ENCODE data around the gene PPP4R4. TPM values are rescaled to one million over a fixed set of nuclear protein-coding genes. Genes with fewer than 3 reads are reported as not detected.

Gene PPP4R4
- total RNA-seq, 1 experiment from 2014 or later, result not detected

DNA sequence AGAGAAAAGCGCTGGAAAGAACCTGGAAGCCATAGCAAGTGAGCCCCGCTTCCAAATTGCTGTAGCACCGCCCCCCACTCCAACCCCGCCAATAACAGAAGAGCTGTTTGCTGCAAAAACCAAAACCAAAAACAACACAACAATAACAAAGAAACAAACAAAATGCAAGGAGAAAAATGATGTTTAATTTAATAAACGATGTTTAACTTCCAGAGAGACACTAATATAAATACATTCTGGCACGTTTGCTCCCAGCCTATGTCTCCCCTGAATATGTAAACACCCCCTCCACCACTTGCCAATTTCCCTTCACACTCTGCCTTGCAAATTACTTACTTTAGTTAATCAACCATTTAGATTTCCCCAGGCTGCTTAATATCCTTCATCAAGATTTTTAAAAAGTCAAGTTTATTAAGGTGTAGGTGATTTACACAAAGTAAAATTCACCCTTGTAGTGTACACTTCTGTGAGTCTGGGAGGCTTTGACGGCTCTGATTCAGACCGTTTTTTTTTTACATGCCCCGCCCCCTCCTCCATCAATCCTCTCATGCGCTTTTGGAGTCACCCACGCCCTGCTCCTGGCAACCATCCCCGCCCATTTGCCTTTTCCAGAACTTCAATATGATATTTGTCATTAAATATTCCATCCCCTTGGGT lies 44.2 kb upstream of the PPP4R4 start:
- Histone ChIP-seq H3K36me3 (ENCODE audit: low read depth) (no peaks in the 10 kb centered on the region), H3K4me2 (peak overlapping the region; percentile 78), H3K4me1 (replicated peaks; ENCODE audit: insufficient read depth) (0 out of 2 replicates have a peak, but pooled peaks cover 4% of the 10 kb centered on the region), H3F3A (ENCODE audit: insufficient read depth, low read depth) (no peaks in the 10 kb centered on the region), H3K79me2 (ENCODE audit: low read depth) (no peaks in the 10 kb centered on the region), H2AFZ (0 out of 2 replicates have a peak overlapping the region, but pooled peaks have one; percentile 44), H3K9me2 (ENCODE audit: insufficient read depth) (no peaks in the 10 kb centered on the region), H3K9me3 (ENCODE audit: insufficient read depth, low read depth) (no peaks in the 10 kb centered on the region), H3K27me3 (ENCODE audit: insufficient read depth, low read depth) (no peaks in the 10 kb centered on the region), H3K27ac (no peak overlapping the region), H3K4me3 (peak overlapping the region; percentile 49; the same call in 1 of the 2 replicates), H4K20me1 (ENCODE audit: insufficient read depth) (no peaks in the 10 kb centered on the region)
- no peak for TF ChIP-seq EZH2 (IDR thresholded peaks at IDR 0.05; ENCODE audit: low read depth)
- TF ChIP-seq, protein P1, sequence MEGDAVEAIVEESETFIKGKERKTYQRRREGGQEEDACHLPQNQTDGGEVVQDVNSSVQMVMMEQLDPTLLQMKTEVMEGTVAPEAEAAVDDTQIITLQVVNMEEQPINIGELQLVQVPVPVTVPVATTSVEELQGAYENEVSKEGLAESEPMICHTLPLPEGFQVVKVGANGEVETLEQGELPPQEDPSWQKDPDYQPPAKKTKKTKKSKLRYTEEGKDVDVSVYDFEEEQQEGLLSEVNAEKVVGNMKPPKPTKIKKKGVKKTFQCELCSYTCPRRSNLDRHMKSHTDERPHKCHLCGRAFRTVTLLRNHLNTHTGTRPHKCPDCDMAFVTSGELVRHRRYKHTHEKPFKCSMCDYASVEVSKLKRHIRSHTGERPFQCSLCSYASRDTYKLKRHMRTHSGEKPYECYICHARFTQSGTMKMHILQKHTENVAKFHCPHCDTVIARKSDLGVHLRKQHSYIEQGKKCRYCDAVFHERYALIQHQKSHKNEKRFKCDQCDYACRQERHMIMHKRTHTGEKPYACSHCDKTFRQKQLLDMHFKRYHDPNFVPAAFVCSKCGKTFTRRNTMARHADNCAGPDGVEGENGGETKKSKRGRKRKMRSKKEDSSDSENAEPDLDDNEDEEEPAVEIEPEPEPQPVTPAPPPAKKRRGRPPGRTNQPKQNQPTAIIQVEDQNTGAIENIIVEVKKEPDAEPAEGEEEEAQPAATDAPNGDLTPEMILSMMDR (conservative IDR thresholded peaks at IDR 0.05), result no peak
- ChIA-PET POLR2A (ENCODE audit: unreplicated experiment) (no interaction called here), CTCF (no interaction called here)
- no TSS peak for BruUV-seq (replicated peaks)
- DNase-seq, result no peak
- intact Hi-C loops (cut with micrococcal nuclease; ENCODE audit: unreplicated experiment), result no loop called here

GRCh38 chr14:94132285-94132887 lies 41.7 kb upstream of the PPP4R4 start:
- no peak overlapping the region for H3K27ac ChIP-seq
- no peak overlapping the region for H2AFZ ChIP-seq
- no peaks in the 10 kb centered on the region for H4K20me1 ChIP-seq (ENCODE audit: insufficient read depth)
- ChIA-PET POLR2A (ENCODE audit: unreplicated experiment) (no interaction called here), CTCF (interaction anchor here (0.6 to 0.7 kb wide), 2 partner anchors 39 to 990 kb away, joined by 3 to 4 read pairs; no protein-coding TSS in a partner anchor)
- H3K36me3 ChIP-seq (ENCODE audit: low read depth), result no peaks in the 10 kb centered on the region
- no TSS peak for BruUV-seq (replicated peaks)
- TF ChIP-seq, protein P1 (conservative IDR thresholded peaks at IDR 0.05), result peak; percentile 80
- TF ChIP-seq EZH2 (IDR thresholded peaks at IDR 0.05; ENCODE audit: low read depth), result no peak
- H3K79me2 ChIP-seq (ENCODE audit: low read depth), result no peaks in the 10 kb centered on the region
- no peak overlapping the region for H3K4me2 ChIP-seq
- intact Hi-C loops (cut with micrococcal nuclease; ENCODE audit: unreplicated experiment), result no loop called here
- no peaks in the 10 kb centered on the region for H3K9me3 ChIP-seq (ENCODE audit: insufficient read depth, low read depth)
- H3K9me2 ChIP-seq (ENCODE audit: insufficient read depth), result no peaks in the 10 kb centered on the region
- DNase-seq, result peak in 1 of 2 experiments; percentile 37
- H3K27me3 ChIP-seq (ENCODE audit: insufficient read depth, low read depth), result no peaks in the 10 kb centered on the region
- H3K4me1 ChIP-seq (replicated peaks; ENCODE audit: insufficient read depth), result 0 out of 2 replicates have a peak, but pooled peaks cover 4% of the 10 kb centered on the region
- H3F3A ChIP-seq (ENCODE audit: insufficient read depth, low read depth), result no peaks in the 10 kb centered on the region
- no peak overlapping the region for H3K4me3 ChIP-seq

DNA sequence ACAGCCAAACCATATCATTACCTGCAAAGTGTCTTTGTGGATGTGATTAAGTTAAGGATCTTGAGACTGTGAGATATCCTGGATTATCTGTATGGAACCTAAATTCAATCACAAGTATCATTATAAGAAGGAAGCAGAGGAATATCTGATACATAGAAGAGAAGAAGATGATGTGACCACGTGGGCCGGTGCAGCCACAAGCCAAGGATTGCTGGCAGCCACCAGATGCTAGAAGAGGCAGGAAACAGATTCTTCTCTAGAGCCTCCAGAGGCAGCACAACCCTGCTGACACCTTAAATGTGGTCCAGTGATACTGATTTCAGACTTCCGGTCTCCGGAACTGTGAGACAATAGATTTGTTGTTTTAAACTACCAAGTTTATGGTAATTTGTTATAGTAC lies 38.6 kb upstream of the PPP4R4 start:
- intact Hi-C loops (cut with micrococcal nuclease; ENCODE audit: unreplicated experiment), result loop anchor here (5.0 kb wide), 1 partner anchor 83 kb away; no protein-coding TSS in a partner anchor
- no peak overlapping the region for H3K27ac ChIP-seq
- no peak overlapping the region for H3K4me3 ChIP-seq
- no peaks in the 10 kb centered on the region for H3K9me3 ChIP-seq (ENCODE audit: insufficient read depth, low read depth)
- no peak overlapping the region for H2AFZ ChIP-seq
- H3K36me3 ChIP-seq (ENCODE audit: low read depth), result no peaks in the 10 kb centered on the region
- POLR2A ChIA-PET (ENCODE audit: unreplicated experiment), result no interaction called here
- no peaks in the 10 kb centered on the region for H4K20me1 ChIP-seq (ENCODE audit: insufficient read depth)
- H3K9me2 ChIP-seq (ENCODE audit: insufficient read depth), result no peaks in the 10 kb centered on the region
- H3K79me2 ChIP-seq (ENCODE audit: low read depth), result no peaks in the 10 kb centered on the region
- no peaks in the 10 kb centered on the region for H3F3A ChIP-seq (ENCODE audit: insufficient read depth, low read depth)
- no peak overlapping the region for H3K4me2 ChIP-seq
- CTCF ChIA-PET, result no interaction called here
- no peak for DNase-seq
- no TSS peak for BruUV-seq (replicated peaks)
- H3K4me1 ChIP-seq (replicated peaks; ENCODE audit: insufficient read depth), result no peaks in the 10 kb centered on the region
- no peak for TF ChIP-seq EZH2 (IDR thresholded peaks at IDR 0.05; ENCODE audit: low read depth)
- no peaks in the 10 kb centered on the region for H3K27me3 ChIP-seq (ENCODE audit: insufficient read depth, low read depth)

Data from PC-9 (cell line).